Psoas muscle (tissue), 8 donors: ENCODE data around the gene CCT3. TPM values are rescaled to one million over a fixed set of nuclear protein-coding genes. Genes with fewer than 3 reads are reported as not detected.

Experiments used
- ATAC-seq, 4 donors: fragments of 200-7000 bp; cut with Tn5 transposase; one replicate each; pipeline ENCODE4 v1.9.1; 2020; ENCODE audit warnings: moderate library complexity in 3 of 4, mild to moderate bottlenecking in 2 of 4
- DNase-seq, 2 donors: peaks; one replicate each; pipeline ENCODE4 v3.0.0-alpha.2; 2020
- H3K27ac ChIP-seq: fragments of 200-600 bp; one replicate; pipeline ENCODE4 v1.8.0; 2022
- H3K27me3 ChIP-seq, 3 donors: fragments of 200-600 bp in 1 of 3; one replicate each; pipeline versions ENCODE4 v1.6.1 to v1.8.0; 2013 to 2022; ENCODE audit warnings: low read length in 2 of 3, mild to moderate bottlenecking in 2 of 3, moderate library complexity in 1 of 3; ENCODE audit not compliant: insufficient read depth in 3 of 3
- H3K36me3 ChIP-seq, 2 donors: fragments of 200-600 bp in 1 of 2; one replicate each; pipeline versions ENCODE4 v1.6.1 to v1.8.0; 2013 to 2022; ENCODE audit warnings: low read depth in 1 of 2, mild to moderate bottlenecking in 1 of 2, moderate library complexity in 1 of 2; ENCODE audit not compliant: insufficient read depth in 1 of 2
- H3K4me1 ChIP-seq: fragments of 200-600 bp; one replicate; pipeline ENCODE4 v1.8.0; 2022
- H3K4me3 ChIP-seq: fragments of 200-600 bp; one replicate; pipeline ENCODE4 v1.8.0; 2022; ENCODE audit warnings: mild to moderate bottlenecking
- H3K9me3 ChIP-seq: fragments of 200-600 bp; one replicate; pipeline ENCODE4 v1.8.0; 2022
- WGBS, 3 donors: extraction: QIAGEN DNeasy Blood & Tissue Kit; methylation state at CpG; one replicate each; pipeline versions ENCODE4 v1.1.6 to v1.1.7; 2013; 5-methylcytosine and 5-hydroxymethylcytosine counted together
- intact Hi-C, 2 donors: fragments of 100-400 bp; cut with DNase I; formaldehyde crosslinking; loops; one replicate each; pipeline versions ENCODE4 v1.11.0 to v1.14.2; 2022
- polyA plus RNA-seq, 3 donors: library from polyadenylated mRNA; stranded (reverse); fragments of 200-250 nt; gene quantifications; one replicate each; pipeline ENCODE4 v1.2.3, GENCODE V29; 2013
- total RNA-seq, 4 donors: library from RNA; stranded (reverse); fragmentation: NEBNext Ultra II Directional in 2 of 4; extraction: Animal tissue kit (Norgen Biotek cat#: 25700) in 2 of 4; gene quantifications; one replicate each; pipeline versions ENCODE4 v1.2.1 to v1.2.4, GENCODE V29; 2021 to 2023
- TF ChIP-seq, protein P1 (sequence below): fragments of 200-600 bp; IDR thresholded peaks from one replicate; pipeline ENCODE4 v1.8.0; 2022; ENCODE audit warnings: antibody characterized with exemption
- donor health status: healthy with polysubstance abuse.
- donor health status: DM: no; HTN: no; CAD: no; lungs with moderate emphysema.
- donor health status: Bipolar disorder and iron deficiency.
- donor health status: healthy.
- donor health status: DM: yes; HTN: yes; CAD: no.
- donor health status: DM: no; HTN: no; CAD: no.
- donor health status: DM: no; HTN: no; CAD: no.
- donor health status: DM: yes; HTN: yes; CAD: no.

Gene CCT3
- total and polyA plus RNA-seq, 7 donors: 144 to 258 (median 180) TPM

DNA sequence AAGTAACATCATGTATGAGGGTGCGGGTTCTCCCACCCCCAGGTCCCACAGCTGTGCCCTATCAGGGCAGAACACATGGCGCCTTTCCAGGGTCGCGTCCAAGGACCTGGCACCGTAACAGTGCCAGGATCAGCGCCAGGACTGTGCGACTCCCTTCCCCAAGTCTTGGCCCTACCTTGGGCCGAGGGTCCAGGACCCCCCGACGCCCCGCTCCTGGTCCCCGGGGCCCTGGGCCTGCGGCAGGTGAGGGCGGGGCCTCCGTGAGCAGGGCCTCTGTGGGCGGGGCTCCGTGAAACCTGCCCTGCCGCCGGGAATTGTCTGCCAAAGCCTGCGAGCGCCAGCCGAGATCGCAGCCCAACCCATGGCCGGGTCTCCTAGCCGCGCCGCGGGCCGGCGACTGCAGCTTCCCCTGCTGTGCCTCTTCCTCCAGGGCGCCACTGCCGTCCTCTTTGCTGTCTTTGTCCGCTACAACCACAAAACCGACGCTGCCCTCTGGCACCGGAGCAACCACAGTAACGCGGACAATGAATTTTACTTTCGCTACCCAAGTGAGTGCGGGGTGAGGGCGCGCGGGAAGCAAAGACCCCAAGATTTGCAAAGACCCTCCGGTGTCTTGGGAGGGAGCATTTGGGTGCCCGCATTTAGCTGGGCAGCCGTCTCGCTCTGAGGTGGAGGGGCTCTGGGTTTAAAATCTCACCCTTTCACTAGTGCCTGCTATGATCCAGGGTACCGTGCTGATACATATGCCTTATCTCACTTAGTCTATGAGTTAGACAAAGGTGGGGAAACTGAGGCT is 31.0 kb upstream of the CCT3 start, which contains the start of gene RHBG:
Gene RHBG, plus strand, starts transcription at position 323 of the 796 bp plus-strand sequence. Its CDS starts 39 bp downstream, at position 362.
- no peaks in the 10 kb centered on the region for H3K36me3 ChIP-seq
- 9 to 11% (median 10%) methylated on average over 48 of the region's 48 CpGs for WGBS, 3 donors
- TF ChIP-seq, protein P1, sequence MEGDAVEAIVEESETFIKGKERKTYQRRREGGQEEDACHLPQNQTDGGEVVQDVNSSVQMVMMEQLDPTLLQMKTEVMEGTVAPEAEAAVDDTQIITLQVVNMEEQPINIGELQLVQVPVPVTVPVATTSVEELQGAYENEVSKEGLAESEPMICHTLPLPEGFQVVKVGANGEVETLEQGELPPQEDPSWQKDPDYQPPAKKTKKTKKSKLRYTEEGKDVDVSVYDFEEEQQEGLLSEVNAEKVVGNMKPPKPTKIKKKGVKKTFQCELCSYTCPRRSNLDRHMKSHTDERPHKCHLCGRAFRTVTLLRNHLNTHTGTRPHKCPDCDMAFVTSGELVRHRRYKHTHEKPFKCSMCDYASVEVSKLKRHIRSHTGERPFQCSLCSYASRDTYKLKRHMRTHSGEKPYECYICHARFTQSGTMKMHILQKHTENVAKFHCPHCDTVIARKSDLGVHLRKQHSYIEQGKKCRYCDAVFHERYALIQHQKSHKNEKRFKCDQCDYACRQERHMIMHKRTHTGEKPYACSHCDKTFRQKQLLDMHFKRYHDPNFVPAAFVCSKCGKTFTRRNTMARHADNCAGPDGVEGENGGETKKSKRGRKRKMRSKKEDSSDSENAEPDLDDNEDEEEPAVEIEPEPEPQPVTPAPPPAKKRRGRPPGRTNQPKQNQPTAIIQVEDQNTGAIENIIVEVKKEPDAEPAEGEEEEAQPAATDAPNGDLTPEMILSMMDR: no peak
- ATAC-seq: peak in 3 of 4 donors; percentile 16 to 37 (median 35)
- peak in 1 of 2 donors; percentile 27 for DNase-seq
- no peak within 1 kb of the TSS for H3K27ac ChIP-seq
- no peaks in the 10 kb centered on the region for H3K9me3 ChIP-seq
- H3K27me3 ChIP-seq: peaks cover 0 to 46% (median 3%) of the 10 kb centered on the region in 3 donors
- no peaks in the 10 kb centered on the region for H3K4me1 ChIP-seq
- intact Hi-C loops: loop anchor here in 1 of 2 donors (10.0 kb wide), 1 partner anchor 176 kb away; no protein-coding TSS in a partner anchor
- peak within 1 kb of the TSS; percentile 62 for H3K4me3 ChIP-seq

DNA sequence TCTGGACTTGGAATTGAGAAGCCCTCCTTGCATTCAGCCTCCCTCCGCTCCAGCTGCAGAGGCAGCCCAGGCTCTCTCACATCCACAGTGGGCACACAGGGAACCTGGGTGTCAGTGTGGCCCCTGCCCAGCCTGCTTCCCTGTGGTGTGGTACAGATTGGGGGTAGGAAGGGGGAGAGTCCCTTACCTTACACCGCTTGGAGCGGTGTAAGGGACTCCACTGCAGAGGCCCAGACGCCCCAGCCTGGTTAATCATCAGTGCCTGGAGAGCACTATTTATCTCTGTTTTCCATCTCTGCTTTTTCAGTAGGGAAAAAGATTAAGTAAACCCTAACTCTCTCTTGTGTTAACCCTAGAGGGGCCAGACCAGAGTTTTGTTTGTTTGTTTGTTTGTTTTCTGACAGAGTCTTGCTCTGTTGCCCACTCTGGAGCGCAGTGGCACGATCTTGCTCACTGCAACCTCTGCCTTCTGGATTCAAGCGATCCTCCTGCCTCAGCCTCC is 30.1 kb upstream of the CCT3 start:
- Histone ChIP-seq H3K27me3 (peaks cover 0 to 44% (median 3%) of the 10 kb centered on the region in 3 donors), H3K27ac (no peak overlapping the region), H3K36me3 (no peaks in the 10 kb centered on the region), H3K4me3 (no peak overlapping the region), H3K4me1 (no peaks in the 10 kb centered on the region), H3K9me3 (no peaks in the 10 kb centered on the region)
- ATAC-seq: no peak
- DNase-seq: no peak
- WGBS, 3 donors: 90 to 95% (median 94%) methylated on average over 7 of the region's 7 CpGs
- intact Hi-C loops: loop anchor here in 1 of 2 donors (10.0 kb wide), 1 partner anchor 177 kb away; no protein-coding TSS in a partner anchor
- TF ChIP-seq, protein P1: no peak

DNA sequence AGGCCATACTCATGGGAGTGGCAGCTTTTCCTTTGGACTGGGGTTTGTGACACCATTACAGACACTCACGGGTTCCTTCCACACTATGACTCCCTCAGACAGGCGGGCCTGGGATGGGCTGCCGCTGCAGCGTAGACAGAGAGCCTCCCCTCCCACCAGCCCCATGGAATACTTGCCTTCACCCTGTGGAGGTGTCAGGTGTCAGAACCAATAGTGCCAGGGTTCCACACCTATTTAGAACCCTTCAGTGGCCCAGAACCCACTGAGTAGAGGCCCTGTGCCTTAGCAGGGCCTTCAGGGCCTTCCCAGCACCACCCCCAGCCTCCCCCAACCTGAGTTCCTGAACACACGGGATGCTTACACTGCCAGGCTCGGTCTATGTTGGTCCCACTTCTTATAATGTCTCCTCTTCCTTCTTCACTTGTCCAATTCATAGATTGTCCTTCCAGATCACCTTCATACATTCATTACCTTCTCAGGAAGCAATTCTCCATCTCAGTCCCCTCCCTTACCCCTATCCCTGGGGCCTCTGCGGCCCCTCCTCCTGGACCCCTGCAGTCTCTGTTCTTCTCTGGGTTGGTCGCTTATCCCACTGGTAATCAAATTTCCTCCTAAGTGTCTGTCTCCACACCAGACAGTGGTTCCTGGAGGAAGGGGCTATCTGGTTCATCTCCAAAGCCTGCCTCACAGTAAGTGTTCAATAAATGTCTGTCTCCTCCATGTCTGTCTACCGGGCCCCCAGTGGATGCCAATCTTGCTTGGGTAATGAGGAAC is 29.5 kb upstream of the CCT3 start:
- DNase-seq: no peak
- Histone ChIP-seq H3K4me3 (no peak overlapping the region), H3K4me1 (no peaks in the 10 kb centered on the region), H3K9me3 (no peaks in the 10 kb centered on the region), H3K27ac (no peak overlapping the region), H3K27me3 (peaks cover 0 to 38% (median 3%) of the 10 kb centered on the region in 3 donors), H3K36me3 (no peaks in the 10 kb centered on the region)
- 76 to 91% (median 79%) methylated on average over 9 of the region's 9 CpGs for WGBS, 3 donors
- no peak for ATAC-seq
- TF ChIP-seq, protein P1: no peak
- intact Hi-C loops: loop anchor here in 1 of 2 donors (10.0 kb wide), 1 partner anchor 177 kb away; no protein-coding TSS in a partner anchor

DNA sequence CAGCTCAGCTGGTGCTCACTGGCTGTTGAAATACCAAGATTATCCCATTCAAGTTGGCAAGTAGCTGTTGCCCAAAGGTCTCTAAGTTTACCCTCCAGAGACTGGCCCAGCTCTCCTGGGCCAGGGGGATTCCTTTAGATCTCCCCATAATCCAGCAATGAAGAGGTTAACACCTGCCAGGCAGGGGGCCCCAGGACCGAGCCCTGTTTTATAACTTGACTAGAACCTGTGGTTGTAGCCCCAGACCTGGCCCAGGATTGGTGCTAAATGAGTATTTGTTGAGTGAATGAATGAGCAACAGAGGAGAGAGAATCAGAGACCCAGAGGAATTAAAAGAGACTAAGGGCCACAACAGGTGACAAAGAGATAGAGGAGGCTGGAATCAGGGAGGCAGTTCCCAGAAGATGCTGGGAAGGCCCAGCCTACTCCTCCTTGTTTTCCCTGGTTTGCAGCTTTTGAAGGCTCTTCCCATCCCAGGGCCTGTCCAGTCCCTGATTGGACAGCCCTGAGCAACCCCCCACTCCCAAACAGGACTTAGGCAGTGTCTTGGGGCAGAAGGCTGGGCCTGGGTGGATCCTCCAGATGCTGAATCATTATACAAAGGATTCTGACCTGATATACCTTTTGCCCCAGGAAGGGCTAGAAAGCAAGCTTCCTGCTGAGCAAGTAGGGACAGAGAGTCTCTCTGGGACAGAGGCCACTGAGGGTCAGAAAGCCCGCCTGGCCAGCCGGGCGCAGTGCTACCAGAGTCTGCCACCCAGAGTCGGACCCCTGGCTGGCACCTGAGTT is 28.5 kb upstream of the CCT3 start:
- Histone ChIP-seq H3K4me3 (no peak overlapping the region), H3K9me3 (no peaks in the 10 kb centered on the region), H3K36me3 (no peaks in the 10 kb centered on the region), H3K27me3 (peaks cover 0 to 30% (median 3%) of the 10 kb centered on the region in 3 donors), H3K4me1 (no peaks in the 10 kb centered on the region), H3K27ac (no peak overlapping the region)
- intact Hi-C loops: loop anchor here in 1 of 2 donors (10.0 kb wide), 1 partner anchor 178 kb away; no protein-coding TSS in a partner anchor
- ATAC-seq: no peak
- DNase-seq: no peak
- TF ChIP-seq, protein P1: no peak
- 82 to 90% (median 88%) methylated on average over 5 of the region's 5 CpGs for WGBS, 3 donors
